Non-pigmented ciliary epithelial cell (primary cell): ENCODE measurements around the gene ABTB2.

Experiments used
- DNase-seq: peaks from one replicate; pipeline ENCODE4 v3.0.0-alpha.2; 2010; ENCODE audit warnings: low read depth

The ABTB2 gene

DNA sequence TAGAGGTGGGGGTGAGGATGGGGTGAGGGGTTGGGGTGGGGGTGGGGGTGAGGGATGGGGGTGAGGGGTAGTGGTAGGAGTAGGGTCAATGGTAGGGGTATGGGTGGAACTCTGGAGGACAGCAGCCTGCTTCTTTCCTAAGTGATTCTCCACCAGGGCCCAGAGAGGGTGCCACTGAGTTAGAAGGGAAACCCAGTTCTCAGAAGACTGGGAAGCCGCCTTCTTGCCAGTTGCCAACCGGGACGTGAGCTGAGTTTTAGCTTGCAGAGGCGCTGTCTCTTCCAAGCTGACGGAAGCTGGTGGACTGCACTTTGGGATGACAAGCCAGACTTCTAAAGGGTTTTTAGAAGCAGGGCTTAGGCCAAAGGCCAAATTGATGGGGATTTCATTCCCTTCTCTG, 148.0 kb downstream of the ABTB2 start:
- no peak for DNase-seq

DNA sequence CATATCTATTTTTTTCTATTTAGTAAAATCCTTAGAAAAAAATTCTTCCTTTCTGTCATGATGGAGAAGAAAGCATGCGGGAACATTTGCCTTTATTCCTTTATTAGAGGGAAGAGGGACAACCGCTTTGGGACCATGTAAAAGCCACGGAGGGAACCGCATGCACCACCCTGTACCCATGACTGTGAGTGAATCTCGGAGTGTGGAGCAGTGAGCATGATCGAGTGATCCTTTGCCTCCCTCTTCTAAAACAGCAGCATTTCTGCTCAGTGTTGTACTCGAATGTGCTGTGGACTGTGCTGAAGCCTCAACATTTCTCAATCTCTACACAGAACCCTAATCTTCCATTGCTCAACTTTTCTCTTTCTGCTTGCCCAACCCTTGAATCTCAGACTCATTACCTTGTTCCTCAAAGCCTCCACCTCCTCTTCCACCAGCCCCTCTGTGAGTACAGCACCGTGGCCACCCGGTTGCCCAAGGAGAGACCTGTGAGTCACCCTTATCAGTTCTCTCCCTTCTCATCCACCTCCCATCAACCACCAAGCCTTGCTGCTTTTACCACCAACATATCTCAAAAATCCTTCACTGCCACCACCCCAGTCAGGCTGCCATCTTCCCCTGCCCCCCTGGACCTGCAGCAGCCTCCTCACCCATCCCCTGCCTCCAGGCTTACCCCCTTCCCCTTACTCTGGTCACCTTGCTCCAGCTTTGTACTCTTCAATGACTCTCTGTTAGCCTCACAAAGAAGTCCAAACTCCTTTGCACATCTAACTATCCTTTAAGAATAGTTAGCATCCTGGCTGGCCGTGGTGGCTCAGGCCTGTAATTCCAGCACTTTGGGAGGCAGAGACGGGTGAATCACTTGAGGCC, 149.3 kb downstream of the ABTB2 start:
- DNase-seq, result no peak

DNA sequence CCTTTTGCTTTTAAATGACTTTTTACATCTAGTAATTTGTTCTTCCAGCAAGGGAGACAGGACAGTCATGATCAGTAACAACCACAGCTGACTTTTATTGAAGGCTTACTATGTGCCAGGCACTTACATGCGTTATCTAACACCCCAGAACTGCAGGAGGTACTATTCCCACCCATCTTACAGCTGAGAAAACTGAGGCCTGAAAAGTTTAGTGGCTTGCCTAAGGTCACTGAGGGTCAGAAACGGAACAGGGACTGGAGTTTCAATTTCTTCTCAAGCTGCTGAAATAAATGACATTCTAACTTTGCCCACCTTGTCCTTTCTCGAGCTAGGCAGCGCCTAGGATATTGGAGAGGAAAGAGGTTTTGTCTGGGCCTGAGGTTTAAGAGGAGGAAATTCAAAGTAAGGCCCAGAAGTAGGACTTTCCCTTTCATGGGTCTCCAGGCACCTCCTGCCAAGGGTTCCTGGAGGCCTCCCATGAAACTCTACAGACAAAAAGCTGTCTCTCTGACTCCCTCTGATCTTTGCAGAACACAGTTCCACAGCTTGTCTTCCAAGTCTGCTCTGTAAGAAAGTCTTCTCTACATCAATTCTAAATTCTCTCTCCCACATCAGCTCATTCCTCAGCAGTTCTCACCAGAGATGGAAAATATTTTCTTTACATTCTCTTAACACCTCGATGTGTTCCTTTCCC, 150.2 kb downstream of the ABTB2 start:
- DNase-seq, result no peak

DNA sequence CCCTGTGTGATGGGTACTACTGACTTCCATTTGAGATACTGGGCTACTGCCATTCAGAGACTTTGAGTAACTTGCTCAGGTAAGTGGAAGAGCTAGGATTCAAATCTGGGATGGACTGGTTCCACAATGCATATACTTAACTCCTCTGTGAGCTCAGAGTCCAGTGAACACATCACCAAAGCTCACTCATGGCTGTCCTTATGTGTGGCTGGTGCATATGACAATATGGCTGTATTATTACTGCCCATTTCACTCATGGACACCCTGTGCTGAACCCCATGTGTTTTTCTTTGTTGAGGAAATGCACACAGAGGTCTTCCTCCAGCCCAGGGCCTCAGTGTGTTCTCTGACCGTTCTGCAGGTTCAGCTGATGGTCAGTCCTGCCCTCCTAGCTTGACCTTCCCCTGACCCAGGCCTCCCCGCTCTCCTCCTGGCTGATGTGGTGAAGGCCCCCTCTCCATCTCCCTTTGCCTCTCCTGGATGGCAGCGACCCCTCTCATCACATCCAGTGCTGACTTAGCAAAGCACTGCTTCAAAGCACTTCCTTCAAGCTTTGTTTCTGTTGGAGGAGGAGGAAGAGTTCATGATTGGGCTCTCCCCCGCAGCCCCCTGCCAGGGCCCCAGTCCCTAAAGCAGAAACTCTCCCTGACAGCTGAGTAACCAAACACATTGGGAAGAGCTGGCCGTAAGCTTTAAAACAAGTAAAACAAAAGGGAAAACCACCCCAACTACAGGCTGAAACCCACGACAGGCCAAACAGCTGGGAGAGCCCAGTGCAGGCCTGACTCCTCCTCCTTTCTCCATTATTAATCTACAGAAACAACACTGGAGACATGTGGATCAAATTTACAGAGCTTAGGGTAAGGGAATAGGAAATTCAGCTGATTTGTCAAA, 151.2 kb downstream of the ABTB2 start:
- DNase-seq, result no peak

DNA sequence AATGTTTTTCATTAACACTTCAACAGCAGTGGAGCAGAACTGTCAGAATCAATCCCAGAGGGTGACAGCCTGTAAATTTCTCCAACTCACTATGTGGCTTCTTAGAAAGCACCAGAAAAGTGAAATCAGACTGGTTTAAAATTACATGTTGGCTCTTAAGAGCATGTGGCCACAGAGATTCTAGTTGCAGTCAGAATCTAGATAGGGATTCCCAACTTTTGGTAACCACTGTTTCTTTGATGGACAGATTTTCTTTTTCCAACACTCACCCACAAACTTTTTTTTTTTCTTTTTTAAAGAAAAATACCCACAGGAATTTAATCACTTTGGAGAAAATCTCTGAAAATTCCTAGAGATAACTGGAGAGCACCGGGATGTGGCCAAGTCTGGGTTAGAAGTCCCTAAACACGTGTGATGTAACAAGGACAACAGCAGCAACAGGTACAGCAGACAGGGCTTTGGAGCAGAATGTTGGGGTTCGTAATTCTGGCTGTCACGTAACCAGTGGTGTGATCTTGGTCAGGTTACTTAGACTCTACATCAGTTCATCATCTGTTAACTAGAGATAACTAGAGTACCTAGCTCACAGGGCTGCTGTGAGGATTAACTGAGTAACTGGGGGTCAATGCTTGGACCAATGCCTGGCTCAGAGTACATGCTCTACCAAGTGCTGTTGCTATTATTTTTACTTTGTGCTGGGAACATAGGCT, 152.3 kb downstream of the ABTB2 start:
- DNase-seq, result no peak

DNA sequence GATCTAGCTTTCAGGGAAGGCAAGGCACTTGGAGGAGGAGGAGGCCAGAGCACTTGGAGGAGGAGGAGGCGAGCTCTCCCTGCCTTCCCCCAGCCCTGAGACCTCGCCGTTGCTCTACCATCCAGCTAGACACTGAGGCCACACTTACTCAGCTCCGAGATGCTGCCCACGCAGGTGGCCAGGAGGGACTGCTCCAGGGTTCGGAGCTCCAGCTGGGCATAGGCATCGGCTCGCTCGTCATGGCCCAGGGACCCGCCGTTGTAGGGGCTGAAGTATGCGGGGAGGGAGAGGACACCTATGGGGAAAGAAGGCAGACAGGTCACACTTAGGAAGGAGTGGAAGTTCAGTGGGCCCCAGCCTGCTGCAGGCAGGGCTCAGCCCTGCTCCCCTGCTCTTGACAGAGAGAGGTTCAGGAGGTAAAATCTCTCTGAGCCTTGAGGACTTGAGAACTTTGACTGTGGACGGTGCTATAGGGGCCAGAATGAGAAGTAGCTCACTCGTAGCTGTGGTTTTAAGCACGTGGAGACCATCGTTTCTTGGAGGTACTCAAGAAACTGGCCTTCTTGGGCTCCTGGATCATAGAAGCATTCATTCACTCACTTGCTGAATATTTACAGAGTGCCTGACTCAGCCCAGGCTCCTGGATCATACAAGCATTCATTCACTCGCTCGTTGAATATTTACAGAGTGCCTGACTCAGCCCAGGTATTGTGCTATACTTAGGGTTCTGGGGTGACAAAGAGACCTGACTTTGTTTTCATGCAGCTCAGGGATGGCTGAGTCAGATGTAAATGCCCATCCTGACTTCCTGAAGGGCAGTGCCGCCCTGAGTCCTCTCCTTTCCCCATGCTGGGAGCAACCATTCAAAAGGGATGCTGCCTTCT, 153.2 kb downstream of the ABTB2 start:
- no peak for DNase-seq

DNA sequence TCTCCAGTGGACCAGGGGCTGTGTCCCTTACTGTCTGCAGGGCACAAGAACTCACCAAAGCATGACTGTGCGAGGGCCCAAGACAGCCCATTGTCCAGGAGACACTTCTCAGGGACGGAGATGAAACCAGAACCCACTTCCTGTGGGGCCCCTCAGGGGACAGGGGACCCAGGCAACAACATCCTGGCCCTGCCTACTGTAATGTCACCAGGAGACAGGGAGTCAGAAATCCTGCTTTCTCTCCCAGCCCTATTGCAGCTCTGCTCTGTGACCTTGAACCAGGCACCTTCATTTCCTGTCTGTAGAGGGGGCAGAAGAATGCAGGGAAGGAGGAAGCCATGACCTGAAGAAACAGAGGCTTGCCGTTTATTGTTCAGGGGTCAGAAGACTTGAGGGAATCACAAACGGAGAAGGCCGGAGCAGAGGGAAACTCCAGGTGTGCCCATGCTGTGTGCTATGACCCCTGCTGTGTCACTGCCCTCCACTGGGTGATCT, 154.4 kb downstream of the ABTB2 start:
- no peak for DNase-seq

DNA sequence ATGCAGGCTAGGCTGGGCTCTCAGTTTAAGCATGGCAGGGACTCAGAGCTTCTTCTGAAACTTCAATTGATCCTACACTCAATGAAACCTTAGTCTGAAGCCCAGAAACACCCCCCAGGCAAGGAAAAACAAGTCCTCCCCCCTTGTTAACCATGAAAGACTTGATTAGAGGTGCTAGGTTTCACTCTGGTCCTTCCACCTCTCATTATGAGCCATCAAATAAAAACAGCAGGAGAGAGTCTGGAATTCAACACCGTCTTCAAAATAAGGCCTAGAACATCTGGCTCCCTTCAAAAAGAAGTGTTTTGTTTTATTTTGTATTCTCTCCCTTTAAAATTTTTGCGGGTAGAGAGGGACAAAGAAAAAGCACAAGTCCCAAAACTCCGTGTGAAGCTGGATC, 156.7 kb downstream of the ABTB2 start:
- no peak for DNase-seq

DNA sequence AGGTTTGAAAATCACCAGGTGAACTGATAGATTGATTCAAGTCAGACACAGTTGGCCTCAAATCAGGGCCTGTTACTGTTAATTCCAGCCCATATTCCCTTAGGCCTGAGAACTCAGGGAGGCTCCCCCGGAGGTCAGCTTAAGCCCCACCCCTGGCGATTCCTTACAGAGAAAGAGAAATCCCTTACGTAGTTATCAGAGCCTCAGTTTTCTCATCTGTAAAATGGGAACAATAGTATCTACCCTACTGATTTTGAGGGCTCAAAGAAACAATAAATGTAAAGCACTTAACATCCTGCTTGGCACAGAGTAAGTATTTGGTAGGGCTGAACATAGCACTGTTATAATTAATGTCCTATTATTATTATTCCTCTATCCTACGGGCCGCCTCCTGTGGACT, 158.3 kb downstream of the ABTB2 start:
- DNase-seq, result no peak

DNA sequence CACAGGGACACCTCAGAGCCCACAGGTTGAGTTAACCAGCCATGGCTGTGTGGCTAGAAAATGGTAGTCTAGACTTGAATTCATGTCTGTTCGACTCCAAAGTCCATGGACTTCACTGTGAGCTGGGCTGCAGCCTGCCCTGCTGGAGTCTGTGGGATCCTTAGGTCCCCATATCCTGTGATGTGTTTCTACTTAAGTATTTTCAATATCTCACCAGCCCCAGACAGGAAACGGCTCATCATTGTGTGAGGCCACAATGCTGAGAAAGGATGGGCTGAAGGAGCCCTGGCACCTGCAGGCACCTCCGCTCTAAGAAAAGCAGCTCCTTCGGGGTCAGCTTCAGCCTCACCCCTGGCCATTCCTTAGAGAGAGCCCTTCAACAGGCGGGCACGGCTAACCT, 159.3 kb downstream of the ABTB2 start:
- no peak for DNase-seq

DNA sequence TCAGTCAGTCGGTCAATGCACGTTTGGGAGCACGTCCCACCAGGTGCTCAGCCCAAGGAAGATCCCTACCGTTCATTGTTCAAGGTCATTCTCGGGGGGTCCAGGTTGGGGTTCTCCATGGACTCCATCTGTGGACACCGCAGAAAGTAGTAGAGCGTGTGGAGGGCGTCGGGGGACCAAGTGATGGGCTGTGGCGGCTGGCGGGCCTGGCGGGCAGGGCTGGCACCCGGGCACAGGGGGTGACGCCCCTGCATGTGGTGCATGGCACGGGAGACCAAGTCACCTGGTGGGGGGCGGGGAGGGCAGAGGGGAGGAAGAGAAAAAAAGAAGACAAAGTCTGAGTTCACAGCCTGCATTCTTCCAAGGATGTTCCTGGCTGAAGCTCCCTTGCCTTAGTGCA, 160.6 kb downstream of the ABTB2 start:
- no peak for DNase-seq

DNA sequence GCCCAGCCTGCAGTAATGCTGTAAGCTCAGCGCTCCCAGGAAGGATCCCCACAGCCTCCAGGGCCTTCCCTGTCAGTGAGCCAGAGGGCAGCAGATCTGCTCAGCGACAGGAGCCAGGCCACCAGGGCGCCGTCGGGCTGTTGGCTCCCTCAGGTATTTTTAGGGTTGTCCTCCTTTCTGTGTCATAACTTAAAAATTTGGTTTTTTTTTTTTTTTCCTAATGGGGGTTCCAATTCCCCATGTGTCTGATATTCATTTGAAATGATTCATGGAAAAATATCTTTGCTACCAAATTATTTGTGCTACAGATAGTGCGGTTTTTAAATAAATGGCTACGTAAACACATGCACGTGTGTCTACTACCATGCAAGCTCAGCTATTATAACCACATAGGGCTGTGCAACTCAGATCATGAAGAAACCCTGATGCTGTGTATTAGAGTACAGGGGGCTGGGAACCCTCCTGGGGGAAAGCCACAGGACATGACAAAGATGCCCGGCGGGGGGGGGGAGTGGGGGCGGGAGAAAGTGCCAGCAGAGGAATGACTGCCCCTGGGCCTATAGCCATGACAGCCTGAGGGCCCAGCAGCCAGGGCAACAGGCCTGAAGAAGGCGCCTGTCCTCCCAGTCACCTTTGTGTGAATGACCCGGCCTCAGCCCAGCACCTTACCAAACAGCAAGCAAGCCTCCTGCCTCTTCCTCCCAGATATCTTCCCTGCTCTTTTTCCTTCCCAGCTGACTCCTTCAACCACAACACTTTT, 163.1 kb downstream of the ABTB2 start:
- no peak for DNase-seq

DNA sequence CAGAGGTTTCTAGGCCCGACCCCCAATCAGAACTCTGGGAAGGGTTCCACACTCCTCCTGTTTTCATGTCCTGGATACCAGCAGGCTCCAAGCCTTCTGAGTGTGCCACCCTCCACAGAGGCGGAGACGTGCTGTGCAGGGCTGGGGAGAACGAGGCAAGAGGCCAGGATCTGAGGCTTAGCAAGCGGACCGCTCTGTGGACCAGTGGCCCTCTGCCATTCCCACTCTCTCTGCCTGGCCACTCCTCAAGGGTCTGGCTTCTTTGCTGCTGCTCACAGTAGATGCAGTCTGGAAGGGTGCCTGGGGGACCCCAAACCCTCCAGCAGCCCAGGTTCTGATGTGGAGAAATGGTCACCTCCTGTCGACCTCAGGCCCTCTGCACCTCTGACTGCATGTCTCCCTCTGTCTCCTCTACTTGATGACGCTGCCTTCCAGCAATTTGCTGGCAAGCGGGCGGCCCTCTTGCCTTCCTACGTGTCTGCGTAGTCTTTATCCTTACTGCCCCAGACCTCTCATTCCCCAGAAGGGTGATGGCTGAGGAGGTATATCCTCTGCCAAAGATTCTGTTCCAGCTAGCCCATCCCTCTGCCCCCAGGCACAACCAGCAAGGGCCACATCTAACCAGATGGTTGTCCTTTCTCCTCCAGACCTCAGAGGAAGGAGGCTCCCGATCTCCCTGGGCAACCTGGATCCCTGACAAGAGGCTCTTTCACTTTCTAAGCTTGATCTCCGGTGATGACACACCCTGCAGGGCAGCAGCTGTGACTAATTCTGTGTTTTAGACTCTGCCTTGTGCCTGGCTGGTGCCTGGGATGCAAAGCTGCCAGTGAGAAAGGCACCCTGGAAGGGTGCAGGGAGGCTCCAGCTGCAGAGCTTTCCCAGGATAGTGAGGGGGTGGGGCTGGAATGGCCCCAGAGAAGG, 165.1 kb downstream of the ABTB2 start:
- DNase-seq, result peak; percentile 71

DNA sequence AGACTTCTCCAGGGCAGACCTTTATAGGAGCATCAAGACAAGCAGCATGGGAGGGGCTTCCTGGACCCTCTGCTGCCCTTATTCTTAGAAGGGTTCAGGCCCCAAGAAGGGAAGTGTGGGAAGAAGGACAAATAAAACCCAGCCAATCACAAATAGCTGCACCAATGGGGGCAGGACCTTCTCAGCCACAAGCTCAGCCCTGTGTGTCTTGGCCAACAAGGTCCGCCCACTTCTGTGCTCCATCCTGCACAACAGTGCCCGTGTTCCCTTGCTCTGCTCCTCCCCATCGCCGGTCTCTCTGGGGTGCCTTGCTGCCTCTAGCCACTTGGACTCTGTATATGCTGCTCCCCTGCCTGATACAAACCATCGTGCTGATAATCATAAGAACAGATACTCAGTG, 166.2 kb downstream of the ABTB2 start:
- DNase-seq, result no peak

DNA sequence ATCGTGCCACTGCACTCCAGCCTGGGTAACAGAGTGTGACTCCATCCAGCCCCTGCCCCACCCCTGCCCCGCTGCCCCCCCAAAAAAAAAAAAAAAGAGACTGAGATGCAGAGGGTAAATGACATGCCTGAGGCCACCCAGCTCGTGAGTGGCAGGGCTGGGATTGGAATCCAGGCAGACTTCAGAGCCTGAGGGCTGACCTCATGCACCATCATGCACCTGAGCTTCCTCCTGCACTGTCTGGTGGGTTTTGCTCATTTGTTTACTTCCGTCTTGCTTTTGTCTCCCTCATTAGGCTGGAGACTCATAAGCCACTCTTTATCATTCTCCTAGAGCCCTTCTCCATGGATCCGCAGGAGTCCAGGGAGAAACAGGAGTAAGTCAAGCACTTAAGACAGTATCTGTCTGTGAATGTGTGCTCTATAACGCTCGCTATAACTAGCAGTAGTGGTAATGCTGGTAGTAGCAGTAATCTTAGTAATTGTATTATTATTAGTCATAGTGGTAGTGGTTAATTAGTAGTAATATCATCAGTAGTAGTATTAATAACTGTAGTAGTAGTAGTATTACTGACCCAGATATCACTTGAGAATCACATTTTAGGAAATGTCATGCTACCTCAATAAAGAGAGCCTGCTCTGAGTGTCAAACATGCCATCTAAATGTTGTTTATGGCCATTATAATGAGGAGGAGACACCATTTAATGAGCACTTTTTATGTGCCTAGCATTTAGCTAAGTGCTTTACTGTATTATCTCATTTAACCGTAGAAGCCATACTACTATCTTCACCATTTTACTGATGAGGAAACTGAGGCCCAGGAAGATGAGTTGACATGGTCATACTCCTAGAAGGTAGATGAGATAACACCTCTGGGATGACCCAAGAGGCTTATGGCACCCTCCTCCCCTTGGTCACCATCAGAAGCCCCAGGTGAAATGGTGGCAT, 167.3 kb downstream of the ABTB2 start:
- no peak for DNase-seq

DNA sequence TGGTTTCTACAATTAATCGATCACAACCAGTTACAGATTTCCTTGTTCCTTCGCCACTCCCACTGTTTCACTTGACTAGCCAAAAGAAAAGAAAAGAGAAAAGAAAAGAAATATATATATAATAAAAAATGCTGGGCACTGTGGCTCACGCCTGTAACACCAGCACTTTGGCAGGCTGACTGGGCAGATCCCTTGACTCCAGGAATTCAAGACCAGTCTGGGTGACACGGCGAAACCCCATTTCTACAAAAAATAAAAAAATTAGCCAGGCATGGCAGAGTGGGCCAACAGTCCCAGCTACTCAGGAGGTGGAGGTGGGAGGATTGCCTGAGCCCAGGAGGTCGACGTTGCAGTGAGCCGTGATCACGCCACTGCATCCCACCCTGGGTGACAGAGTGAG, 168.6 kb downstream of the ABTB2 start:
- DNase-seq, result no peak

DNA sequence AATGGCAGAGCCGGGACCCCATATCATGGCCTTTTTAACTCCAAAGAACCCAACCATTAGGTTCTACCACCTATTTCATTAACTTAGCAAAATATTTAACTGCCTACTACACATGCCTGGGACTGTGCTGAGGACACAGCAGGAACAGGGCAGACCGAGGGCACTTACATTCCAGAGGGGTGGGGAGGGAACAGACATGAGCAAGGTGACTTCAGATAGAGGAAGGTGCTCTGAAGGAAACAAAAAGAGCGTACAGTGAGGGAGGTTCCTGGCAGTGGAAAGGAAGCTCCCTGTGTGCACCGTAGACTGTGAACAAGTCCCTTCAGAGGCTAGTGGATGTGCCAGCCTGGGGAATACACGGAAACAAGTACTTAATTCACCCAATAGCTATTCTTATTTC, 169.6 kb downstream of the ABTB2 start:
- no peak for DNase-seq
